DMS 273 (cell line): ENCODE results near the gene IFIT2.
A peak's percentile ranks its signal among the peaks of the same experiment; 100 is the strongest.
"Not testable (repeated sequence)": the region's sequence is repeated elsewhere in the genome, so short reads cannot be mapped to it uniquely, and the experiment has no call there.

Experiments used
- DNase-seq: peaks from one replicate; lab custom pipeline; 2025; ENCODE audit not compliant: unreplicated experiment; lab: John Stamatoyannopoulos, UW

The IFIT2 gene

DNA sequence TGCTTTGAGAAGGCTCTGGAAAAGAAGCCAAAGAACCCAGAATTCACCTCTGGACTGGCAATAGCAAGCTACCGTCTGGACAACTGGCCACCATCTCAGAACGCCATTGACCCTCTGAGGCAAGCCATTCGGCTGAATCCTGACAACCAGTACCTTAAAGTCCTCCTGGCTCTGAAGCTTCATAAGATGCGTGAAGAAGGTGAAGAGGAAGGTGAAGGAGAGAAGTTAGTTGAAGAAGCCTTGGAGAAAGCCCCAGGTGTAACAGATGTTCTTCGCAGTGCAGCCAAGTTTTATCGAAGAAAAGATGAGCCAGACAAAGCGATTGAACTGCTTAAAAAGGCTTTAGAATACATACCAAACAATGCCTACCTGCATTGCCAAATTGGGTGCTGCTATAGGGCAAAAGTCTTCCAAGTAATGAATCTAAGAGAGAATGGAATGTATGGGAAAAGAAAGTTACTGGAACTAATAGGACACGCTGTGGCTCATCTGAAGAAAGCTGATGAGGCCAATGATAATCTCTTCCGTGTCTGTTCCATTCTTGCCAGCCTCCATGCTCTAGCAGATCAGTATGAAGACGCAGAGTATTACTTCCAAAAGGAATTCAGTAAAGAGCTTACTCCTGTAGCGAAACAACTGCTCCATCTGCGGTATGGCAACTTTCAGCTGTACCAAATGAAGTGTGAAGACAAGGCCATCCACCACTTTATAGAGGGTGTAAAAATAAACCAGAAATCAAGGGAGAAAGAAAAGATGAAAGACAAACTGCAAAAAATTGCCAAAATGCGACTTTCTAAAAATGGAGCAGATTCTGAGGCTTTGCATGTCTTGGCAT, 4.8 kb downstream of the IFIT2 start:
- no peak for DNase-seq

DNA sequence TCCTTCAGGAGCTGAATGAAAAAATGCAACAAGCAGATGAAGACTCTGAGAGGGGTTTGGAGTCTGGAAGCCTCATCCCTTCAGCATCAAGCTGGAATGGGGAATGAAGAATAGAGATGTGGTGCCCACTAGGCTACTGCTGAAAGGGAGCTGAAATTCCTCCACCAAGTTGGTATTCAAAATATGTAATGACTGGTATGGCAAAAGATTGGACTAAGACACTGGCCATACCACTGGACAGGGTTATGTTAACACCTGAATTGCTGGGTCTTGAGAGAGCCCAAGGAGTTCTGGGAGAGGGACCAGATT, 5.4 kb downstream of the IFIT2 start:
- DNase-seq = no peak

DNA sequence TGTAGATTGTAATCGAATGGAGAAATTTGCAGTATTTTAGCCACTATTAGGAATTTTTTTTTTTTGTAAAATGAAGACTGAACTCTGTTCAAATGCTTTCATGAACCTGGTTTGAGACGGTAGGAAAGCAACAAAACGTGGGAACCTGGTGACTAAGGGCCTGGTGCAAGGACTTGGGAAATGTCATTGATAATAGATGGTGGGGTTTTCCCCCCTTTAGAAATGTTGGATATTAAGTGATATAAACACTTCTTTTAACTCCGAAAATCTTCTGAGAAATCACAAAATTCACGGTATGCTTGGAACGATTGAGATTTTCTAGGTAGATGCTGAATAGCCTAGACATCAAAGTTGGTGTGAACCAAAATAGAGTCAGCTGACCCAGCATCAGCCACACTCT, 6.4 kb downstream of the IFIT2 start:
- DNase-seq = no peak

DNA sequence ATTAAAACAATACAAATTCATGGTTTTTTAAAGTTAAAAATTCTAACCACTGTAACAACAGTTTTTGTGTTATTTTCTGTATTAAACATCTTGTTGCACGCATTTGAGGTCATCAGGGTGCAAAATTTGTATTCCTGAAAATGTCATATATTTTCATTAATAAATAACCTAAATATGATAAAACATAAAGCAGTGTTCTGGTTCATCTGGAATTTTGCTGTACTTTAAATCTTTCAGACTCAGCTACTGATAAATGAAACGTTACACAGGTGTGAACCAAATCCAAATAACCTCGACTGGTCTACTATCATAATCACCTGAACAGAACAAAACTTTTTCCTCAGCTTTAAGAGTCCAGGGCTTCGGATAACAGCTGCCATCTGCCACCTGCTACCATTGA, 6.9 kb downstream of the IFIT2 start:
- no peak for DNase-seq

DNA sequence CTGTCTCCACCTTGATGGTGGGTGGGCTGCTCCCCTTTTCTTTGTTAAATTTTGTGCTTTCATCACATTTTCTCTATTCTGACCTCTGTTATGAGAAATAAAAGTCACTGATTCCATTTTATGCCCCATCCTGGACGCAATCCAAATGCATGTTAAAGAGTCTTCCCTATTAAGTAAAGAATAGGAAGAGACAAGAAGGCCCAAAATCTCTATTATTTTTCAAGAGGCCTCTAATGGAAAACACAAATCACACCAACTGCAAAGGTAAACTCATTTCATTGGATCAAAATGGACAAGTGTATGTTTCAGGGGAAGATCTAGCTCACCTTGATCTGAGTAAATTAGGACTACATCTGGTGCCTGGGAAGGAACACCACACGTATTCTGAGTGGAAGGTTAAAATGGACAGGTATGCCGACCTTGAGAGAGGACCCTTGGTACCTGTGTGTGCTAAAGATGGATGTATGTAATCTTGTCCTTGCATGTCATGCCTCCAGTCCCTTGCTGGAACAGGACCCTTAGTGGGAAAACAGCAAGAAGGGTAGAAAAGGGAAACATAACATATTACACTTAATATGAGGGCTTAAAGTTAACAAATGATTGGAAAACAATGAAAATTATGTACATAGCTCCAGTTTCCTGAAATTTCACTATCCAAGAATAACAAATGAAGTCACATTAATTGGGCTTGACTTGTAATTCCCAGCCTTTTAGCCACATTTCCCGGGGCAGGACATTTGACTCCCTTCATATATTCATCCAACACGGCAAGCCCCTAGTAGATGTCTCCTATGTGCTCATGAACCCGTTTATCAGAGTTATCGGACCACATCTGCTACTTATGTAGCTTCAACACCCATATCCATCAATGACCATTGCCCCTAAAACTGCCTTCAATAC, 7.6 kb downstream of the IFIT2 start:
- no peak for DNase-seq

DNA sequence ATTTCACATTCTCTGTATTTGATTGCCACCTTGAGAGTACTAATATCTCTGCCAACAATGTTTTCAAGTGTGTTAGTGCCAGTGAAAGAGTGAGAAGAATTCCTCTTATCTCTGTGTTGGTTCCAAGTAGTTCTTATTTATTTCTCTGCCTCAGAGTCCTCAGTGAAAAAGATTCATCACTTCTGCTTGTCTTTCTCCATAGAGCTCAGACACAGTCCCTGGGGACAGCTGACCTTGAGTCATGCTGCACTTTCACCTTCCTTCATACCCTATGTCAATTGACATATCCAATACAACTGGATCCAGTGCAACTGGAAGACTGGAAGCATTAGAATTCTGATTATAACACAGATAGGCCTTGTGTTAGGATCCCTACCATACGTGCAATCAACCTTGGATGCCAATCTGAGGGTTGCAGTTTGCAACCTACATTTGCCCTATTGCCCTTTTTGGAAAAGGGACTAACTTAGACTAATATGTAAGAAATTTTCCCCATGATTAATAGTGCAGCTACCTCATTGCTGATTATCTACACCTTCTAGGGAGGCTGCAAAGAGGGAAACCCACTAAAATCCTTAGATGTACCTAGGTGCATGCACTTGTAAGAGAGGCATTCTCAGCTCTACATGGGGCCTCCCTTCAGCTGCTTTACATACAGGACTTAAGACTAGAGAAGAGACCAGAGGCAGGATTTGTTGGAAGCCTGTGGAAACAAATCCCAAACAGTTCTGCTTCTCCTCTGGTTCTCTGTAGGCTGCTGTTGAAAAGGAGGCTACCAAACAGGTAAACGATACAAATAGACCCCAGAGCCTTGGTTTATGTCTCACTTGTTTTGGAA, 8.4 kb downstream of the IFIT2 start:
- no peak for DNase-seq

DNA sequence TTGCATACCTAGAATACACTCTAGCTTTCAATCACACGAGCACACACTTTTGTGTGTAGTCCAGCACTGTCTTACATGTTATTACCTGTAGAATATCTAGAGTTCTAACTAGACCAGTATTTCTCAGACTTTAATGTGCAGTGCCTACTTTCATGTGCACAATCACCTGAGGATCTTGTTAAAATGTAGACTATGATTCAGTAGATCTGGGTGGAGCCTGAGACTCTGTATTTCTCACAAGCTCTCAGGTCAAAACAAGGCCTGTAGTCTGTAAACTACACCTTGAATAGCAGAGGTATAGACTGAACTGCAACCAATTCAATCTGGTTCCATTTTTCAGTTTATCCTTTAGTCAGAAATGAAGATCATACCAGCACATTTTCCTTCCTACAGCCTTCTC, 11.1 kb downstream of the IFIT2 start:
- no peak for DNase-seq

DNA sequence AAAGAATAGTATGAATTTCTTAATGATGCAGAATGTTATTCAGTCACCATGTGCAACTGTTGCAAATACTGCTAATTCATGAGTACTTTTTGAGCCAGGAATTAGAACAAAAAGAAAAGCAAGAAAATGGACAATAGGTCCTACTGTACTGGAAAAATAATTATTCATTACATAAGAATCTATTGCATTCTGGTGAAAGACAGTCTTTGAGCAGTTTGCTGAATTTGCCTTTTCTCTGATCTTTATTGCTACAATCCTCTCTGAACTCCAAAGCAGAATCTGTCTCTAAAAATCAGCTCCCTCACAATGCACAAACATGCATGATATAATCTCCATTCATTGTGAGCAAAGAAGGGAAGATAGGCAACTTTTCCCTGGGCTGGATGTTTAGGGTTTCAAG, 12.8 kb downstream of the IFIT2 start:
- DNase-seq = no peak

DNA sequence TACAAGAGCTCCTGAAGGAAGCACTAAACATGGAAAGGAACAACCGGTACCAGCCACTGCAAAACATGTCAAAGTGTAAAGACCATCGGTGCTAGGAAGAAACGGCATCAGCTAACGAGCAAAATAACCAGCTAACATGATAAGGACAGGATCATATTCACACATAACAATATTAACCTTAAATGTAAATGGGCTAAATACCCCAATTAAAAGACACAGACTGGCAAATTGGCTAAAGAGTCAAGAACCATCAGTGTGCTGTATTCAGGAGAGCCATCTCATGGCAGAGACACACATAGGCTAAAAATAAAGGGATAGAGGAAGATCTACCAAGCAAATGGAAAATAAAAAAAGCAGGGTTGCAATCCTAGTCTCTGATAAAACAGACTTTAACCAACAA, 16.2 kb downstream of the IFIT2 start:
- not testable (repeated sequence) for DNase-seq

DNA sequence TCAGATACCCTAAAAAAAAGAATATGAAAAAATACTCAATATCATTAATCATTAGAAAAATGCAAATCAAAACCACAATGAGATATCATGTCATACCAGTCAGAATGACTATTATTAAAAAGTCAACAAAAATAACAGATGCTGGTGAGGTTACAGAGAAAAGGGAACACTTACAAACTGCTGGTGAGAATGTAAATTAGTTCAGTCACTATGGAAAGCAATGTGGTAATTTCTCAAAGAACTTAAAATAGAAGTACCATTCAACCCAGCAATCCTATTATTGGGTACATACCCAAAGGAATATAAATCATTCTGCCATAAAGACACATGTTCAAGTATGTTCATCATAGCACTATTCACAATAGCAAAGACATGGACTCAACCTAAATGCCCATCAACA, 23.2 kb downstream of the IFIT2 start:
- DNase-seq = not testable (repeated sequence)

DNA sequence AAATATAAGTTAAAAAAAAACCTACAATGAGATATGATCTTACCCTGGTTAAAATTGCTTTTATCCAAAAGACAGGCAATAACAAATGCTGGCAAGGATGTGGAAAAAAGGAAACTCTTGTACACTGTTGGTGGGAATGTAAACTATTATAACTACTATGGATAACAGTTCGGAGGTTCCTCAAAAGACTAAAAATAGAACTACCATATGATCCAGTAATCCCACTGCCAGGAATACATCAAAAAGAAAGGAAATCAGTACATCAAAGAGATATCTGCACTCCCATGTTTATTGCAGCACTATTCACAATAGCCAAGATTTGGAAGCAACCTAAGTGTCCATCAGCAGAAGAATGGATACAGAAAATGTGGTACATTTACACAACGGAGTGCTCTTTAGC, 24.0 kb downstream of the IFIT2 start:
- not testable (repeated sequence) for DNase-seq

DNA sequence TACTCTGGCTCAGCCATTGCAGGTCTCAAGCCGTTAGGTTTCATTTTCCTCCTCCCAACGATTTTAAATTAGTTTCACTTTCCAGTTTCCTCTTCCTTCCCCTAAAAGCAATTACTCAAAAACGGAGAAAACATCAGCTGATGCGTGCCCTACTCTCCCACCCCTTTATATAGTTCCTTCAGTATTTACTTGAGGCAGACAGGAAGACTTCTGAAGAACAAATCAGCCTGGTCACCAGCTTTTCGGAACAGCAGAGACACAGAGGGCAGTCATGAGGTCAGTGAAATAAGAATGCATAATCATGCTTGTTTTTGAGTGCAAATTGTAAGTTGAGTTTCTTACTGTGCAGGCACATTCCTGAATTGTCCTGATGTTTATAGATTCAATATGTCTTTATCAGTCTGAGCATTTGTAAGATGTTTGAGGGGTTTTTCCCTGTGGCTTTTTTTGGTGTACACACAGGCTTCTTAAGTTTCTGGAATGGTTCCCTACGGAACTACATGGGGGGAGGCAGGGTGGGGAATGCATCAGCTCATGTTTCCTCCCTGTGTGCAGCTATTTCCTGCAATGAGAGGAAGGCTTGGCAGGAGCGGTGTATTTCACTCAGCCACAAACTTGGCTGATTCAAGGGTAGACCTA, 26.1 kb downstream of the IFIT2 start, which contains the start of gene IFIT3:
Gene IFIT3 (plus strand): TSS at position 195 of the 639 bp plus-strand sequence. CDS start 77 bp downstream, at position 272.
- peak; percentile 83 for DNase-seq

DNA sequence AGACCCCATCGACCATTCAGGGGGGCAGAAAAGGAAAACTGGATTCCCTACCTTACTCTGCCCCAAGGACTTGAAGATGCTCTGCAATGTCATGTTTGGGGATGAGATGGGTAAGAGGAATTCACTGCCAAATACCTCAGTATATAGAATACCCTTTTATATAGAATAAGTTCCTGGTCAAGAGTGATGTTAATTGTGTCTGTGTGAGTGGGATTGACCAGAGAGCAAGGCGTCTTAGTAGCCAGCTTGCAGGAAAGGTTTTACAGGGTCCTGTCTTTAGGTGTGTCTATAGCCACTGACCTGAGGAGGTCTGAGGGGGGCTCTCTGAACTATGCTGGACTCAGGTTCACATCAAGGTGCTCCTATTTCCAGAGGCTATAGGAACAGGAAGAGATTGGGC, 27.3 kb downstream of the IFIT2 start:
- no peak for DNase-seq

DNA sequence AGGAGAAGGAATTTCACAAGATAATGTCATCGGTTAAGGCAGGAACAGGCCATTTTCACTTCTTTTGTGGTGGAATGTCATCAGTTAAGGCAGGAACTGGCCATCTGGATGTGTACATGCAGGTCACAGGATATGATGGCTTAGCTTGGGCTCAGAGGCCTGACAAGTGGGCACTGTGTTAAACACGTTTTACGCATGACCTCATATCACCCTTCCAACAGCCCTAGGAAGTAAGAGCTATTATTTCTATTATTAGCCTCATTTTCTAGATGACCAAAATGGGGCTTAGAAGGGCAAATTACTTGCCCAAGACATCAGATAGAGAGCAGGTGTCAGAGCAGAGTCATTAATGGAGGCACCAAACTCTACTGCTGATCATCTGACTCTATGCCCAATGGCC, 28.2 kb downstream of the IFIT2 start:
- not testable (repeated sequence) for DNase-seq

DNA sequence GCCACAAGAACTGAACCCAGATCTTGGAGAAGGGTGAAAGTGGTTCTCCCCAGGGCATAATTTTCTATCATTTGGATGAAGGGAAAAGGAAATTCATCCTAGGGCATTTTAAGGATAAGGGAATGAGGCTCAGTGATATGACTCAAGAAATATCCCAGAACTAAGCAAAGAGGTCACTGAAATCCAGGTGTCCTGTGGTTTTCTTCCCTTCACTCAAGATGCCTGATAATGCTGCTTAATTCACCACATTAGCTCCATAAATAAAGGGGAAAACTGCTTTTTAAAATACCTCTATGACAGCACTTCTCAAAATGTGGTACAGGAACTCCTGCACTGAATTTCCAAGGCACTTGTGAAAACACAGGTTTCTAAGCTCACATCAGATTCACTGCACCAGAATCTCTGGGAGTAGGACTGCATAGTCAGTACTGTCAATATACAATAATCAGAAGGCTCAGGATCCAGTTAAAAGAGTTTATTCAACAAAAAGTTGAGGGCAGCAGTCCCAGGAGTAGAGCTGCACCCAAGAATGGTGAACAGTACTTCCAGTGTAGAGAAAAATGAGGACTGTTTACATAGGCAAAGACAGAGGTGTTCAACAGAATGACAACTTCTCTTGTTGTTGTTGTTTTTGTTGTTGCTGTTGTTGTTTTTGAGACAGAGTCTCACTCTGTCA, 28.8 kb downstream of the IFIT2 start:
- no peak for DNase-seq

DNA sequence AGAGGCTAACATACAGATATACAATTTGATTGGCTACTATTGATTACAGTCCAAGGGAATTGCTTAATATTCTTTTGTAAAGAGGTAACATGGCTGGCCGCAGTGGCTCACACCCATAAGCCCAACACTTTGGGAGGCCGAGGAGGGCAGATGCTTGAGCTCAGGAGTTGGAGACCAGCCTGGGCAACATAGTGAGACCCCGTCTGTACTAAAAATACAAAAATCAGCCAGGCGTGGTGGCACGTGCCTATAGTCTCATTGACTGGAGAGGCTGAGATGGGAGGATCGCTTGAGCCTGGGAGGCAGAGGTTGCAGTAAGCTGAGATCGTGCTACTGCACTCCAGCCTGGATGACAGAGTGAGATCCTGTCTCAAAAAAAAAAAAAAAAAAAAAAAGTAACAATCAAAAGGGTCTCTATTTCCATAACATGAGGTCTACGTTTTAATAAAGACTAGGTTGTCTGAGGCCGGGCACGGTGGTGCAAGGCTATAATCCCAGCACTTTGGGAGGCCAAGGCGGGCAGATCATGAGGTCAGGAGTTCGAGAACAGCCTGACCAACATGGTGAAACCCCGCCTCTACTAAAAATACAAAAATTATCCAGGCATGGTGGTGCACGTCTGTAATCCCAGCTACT, 29.8 kb downstream of the IFIT2 start:
- not testable (repeated sequence) for DNase-seq

DNA sequence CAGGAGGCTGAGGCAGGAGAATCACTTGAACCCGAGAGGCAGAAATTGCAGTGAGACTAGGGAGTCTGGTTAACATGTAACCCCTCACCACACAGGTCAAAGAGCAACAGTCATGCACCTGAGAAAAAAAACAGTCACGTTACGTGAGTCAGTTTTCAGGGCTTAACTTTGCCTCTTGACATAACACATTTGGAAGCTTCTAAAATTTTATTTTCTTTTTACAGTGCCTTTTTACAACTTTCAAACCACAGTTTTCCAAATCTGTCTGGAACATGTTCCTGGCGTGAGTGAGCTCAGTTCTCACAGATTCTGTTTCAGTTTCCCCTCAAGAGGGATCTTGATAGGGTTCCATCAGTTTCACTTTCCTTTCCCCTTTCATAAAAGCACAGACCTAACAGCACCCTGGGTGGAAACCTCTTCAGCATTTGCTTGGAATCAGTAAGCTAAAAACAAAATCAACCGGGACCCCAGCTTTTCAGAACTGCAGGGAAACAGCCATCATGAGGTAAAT, 30.3 kb downstream of the IFIT2 start:
- DNase-seq = peak; percentile 7

DNA sequence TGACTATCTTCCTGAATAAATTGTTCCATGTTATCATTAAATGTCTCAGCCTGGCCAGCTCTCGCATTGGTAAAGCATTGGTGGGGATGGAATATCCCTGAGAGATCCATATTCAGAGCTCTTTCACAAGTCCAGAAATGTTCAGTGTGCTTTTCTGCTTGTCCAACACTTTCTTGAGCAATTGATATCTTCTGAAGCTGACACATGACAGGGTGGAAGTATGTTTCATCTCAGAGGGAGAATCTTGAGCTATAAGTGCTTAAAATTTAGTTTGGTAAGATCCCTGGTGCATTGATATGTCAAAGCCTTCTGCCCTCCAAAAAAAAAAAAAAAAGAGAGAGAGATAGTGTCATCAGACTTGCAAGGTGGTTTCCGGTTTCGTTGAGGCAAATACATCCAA, 33.4 kb downstream of the IFIT2 start:
- DNase-seq = no peak

DNA sequence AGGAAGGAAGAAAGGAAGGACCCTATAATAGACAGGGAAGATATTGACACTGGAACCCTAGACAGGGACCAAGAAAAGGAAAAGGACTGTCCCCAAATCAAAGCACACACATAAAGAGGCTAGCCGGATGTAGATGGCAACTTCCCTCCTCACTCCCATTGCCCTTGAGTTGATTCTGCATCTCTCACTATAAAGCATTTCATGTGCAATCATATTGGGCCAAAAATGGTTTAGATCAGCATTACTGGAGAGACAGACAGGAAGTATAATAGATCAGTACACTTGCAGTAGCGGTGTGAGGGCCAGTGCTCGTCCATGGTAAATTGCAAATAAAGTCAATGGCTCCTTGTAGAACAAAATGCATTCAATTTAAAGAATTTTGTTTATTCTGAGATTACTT, 34.4 kb downstream of the IFIT2 start:
- no peak for DNase-seq

DNA sequence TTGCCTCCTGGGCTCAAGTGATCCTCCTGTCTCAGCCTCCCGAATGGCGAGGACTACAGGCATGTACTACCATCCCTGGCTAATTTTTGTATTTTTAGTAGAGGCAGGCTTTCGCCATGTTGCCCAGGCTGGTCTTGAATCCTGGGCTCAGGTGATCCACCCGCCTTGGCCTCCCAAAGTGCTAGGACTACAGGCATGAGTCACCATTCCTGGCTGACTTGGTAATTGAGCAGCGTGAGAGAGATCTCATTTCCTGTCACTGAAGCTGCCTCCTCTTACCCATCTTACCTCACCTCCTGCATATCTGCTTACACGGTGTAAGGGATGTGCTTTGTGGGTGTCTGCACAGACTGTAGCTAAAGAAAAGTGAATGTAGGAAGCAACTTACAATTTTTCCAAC, 35.6 kb downstream of the IFIT2 start:
- DNase-seq = no peak
